HG03095 (cell line): ENCODE results near the gene VPS35L.

Experiments
- ATAC-seq: cut with Tn5 transposase; IDR thresholded peaks from one replicate; pipeline ENCODE4 v1.9.1; 2021; ENCODE audit warnings: moderate library complexity; ENCODE audit not compliant: unreplicated experiment

VPS35L gene

DNA sequence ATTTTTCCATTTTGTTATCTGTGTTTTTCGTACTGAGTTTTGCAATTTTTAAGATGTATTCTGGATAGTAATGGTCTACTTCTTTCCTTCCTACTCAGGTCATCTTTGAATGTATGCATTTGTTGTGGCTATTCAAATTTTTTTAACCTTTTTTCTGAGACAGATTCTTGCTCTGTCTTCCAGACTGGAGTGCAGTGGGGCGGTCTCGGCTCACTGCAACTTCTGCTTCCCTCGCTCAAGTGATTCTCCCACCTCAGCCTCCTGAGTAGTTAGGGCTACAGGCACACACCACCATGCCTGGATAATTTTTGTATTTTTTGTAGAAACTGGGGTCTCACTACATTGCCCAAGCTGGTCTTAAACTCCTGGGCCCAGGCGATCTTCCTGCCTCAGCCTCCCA lies 33.6 kb downstream of the VPS35L start:
- no peak for ATAC-seq

DNA sequence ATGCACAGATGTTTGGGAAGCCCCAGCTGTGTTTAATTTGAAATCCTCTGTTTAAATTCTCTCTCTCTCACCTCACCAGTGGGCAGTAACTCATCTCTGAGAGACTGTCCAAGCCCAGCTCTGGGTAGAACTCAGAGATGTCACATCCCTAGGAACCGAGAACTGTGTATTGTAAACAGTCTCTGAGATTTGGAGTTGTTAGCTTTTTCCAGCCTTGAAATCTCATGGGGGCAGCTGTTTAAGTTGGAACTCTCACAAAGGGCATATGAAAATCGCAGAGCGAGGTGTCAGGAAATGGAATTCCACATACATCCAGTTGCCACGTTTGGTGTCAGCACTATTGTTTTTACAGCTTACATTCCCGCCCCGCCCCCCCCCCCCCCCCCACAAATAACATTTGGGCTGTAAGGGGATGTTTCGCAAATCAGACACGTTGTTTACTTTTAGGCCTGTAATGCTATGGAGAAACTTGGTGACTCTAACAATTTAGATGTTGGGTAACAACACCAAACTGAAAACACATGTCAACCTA lies 34.3 kb downstream of the VPS35L start:
- no peak for ATAC-seq

DNA sequence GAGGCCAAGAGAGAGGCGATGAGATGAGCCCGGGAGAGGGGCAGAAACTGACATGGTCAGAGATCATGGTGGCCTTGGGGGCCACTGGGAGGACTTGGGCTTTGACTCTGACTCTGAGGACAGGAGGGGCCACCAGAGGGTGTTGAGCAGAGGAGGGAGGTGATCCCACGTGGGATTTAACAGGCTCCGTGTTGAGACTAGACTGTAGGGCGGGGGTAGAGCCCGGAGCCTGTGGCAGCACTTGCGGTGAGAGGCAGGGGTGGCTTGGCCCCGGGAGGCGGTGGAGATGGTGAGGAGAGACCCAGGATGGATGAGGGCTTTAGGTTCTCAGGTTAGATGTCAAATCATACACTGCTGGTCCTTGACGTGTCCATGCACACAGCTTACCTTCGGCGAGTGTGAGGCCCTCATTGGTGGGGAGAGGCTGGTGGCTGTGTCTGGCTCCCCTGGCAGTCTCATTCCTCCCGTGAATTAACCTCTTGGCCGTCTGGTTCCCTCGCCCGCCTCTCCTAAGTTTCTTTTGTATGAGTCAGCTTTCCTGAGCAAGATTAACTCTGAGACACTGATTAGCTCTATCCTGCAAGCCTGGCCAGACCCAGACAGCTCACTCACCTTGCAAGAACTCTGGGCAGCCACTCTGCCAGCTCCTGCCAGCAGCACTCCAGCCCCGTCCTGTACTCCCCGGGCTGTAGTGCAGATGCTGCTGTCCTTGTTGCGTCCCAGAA lies 39.7 kb downstream of the VPS35L start:
- ATAC-seq: no peak

DNA sequence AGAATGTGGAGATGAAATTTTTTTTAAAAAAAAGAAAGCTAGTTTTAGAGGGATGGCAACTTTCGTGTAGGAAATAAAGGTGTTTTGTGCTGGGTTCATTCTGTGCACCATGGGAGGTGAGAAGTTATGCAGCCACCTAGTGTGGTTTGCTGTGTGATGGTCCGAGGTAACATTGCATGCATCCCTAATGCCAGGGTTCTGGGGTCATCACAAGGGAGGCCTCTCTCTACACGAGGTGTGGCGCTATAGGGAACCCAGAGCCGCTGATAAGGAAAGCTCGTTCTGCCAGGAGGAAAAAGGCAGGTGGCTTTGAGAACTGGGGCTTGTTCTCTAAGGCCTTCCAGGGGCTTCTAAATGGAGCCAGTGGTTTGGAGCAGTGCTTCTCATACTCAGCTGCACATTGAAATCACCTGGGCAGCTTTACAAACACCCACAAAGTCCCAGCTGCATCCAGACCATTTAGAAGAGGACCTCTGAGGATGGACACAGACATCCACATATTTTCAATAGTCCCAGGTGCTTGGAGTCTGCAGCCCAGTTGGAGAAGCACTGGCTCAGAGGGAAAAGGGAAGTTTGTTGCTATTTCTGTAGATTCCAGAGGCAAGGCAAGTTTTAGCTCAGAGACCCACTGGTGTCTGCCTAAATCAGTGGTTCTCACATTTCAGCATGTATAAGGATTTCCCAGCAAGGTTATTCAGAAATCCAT lies 43.5 kb downstream of the VPS35L start:
- no peak for ATAC-seq

DNA sequence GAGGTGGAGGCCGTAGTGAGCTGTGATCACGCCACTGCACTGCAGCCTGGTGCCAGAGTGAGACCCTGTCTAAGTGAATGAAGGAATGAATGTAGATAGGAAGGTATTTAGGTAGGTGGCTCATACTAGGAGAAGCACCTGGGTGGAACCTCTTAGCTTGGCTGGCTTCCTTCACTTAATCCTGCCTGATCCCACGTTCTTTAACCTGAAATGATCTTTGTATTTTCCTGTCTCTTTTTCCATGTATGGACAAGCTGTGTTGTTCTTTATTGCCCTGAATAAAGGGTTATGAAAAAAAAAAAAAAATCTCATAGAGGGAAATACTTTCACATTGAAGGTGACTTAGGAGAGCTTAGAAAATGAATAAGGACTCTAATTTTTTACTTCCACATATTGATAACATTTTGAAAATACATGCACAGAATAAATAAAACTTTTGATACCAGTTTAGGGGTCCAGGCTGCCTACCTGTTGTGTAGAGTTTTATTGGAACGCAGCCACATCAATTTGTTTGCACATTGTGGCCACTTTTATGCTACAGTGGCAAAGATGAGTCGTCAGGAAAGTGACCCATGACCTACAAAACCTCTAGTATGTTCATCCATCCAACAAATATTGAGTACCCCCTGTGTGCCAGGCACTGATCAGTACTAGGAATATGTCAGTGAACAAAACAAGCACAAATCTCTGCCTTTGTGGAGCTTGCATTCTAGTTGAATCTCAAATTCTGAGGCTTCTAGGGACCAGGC lies 44.6 kb downstream of the VPS35L start:
- ATAC-seq: no peak

DNA sequence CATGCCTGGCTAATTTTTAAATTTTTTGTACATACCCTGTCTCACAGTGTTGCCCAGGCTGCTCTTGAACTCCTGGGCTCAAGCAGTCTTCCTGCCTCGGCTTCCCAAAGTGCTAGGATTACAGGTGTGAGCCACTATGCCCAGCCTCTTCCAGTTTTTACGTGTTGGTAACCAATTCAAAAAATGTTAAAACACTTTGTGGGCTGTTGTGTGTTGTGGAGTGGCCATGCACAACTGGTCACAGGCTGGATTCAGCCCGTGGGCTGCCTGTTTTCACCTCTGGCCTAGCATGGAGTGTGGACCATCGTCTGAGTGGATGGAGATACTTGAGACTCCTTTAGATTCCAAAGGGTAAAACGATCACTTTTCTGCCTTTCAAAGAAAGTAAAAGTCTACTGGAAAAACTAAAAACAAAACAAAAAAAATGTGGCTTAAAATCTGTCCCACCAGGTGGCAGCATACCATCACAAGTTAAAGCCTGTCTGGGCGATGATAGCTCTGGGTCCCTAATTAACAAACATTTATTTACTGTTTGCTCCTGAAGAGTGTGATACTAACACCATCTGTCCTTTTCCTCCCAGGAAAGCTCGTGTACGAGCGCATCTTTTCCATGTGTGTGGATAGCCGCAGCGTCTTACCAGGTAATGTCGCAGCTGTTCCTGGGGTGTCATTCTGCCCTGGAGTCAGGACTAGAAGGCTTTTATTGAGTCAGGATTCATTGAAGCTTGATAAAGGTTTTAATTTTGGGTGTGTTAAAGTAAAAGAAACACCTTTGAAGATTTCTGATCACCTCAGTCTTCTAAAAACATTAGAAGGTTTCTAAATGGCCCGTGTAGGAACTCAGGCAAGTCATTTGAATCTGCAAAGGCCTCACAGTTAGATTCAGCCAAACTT lies 45.8 kb downstream of the VPS35L start:
- ATAC-seq: no peak

DNA sequence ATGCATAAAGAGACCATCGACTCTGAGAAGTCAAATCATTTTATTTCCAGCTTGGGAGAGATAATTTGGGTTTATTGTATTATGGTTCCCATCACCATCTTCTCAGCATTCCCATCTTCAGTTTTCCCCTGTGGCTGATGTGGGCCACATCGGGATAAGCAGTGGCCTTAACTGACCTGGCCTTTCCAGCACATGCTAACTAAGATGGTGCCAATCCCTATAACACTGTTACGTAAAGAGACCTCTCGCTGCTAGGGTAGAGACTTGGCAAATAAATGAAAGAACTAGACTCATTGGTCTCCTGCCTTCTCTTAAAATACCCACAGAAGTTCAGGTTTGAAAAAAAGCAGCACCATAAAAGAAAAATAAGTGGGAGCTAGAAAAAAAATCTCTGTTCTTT lies 49.4 kb downstream of the VPS35L start:
- ATAC-seq: no peak

DNA sequence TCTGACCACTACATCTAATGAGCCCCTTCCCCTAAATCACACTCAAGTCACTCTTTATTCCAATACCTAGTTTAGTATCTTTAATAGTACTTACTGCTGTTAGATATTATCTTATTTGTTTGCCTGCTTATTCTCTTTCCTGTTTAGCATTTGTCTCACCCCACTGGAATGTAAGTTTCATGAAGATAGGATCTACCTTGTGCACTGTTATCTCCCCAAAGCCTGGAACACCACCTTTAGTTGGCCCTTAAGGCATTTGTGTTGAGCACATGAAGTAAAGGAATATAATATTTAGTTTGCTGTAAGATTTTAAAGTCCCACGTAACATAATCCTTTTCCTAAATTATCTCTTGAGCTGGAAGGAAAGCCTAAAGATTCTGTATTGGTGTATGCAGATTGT lies 50.2 kb downstream of the VPS35L start:
- no peak for ATAC-seq

DNA sequence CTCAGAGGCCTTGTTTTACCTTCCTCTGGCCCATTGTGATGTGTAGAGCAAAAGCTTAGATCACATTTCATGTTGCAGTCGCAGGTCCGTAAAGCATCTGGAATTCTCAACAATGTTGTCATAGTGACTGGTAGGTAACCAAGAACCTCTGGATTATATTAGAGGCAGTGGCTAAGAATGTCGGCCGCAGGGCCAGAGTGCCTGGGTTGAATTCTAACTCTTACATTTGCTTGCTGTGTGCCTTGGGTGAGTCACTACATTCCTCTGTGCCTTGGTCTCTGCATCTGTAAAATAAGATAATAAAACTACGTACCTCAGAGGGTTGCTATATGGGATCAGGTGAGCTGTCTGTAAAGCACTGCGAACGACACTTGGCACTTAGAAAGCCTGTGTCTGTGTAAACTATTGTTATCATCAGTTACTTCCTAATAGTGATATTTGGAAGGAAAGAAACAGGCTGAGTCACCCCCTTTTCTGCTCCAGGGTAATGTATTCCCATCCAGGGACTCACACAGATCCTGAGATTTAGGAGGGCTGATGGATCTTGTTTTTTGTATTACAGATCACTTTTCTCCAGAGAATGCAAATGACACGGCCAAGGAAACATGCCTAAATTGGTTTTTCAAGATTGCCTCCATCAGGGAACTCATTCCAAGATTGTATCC lies 52.2 kb downstream of the VPS35L start:
- ATAC-seq: no peak

DNA sequence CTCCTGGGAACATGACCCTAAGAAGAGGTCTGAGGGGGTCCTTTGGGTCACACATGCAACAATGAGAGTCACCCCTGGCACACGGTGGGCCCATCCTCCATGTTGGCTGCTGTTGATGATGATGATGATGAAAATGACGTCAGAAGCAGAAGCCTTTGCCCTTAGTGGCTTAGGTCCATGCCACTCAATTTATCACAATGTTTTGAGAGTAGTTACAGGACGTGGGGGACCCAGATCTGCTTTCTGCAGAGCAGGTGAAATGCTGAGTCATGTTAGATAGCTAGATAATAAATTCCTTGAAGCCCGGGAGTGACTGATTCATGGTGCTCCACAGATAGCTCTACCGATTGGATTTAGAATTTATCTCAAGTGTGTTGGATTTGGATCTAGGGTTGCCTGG lies 53.9 kb downstream of the VPS35L start:
- no peak for ATAC-seq

DNA sequence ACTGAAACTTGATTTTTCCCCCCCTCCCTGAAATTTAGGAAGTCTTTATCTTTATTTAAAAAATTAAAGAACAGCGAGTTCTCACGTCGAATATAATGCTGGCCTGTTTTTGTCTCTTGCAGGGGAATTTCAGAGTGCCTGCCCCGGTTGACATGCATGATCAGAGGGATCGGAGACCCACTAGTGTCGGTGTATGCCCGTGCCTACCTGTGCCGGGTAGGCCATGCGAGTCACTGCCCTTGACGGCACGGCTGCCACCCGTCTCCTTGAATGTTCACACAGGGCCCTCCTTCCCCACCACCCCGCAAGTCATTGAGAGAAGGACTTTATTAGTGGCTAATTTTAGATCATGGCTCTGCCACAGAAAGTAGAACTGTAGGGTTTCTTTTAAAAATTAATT lies 54.7 kb downstream of the VPS35L start:
- no peak for ATAC-seq

DNA sequence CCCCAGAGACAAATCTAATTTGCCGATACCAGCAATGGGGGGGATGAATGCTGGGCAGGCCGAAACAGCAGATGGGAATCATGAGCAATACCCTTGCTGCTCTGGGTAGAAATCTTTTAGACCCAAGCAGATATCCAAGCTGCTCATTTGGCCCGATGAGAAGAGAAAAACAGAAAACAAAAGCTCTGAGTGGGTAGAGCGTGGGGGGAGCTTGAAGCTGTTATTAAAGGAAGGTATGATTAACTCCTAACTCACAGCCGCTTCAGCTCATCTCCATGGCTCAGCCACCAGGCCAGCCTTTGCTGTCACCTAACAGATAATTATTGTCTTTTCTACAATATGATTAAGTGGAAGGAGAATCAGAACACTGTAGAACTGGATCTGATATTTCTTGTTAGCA lies 58.3 kb downstream of the VPS35L start:
- ATAC-seq: no peak

DNA sequence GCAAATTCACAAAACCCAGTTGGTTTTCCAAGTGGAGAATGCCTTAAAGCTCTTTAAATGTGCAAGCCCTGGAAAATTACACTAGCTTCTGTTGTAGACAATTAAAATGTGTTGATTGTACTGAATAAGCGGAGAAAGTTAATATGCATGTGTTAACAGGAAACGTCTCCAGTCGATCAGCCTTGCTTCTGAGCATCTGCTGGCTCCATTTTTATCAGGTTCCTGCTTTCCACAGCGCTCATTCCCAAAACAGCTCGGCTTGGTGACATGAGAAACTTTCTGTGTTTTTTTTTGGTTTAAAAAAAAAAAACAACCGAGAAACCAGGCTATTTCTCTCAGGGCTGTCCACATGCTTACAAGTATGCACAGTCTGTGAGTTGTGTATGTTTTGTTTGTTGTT lies 60.7 kb downstream of the VPS35L start:
- no peak for ATAC-seq

DNA sequence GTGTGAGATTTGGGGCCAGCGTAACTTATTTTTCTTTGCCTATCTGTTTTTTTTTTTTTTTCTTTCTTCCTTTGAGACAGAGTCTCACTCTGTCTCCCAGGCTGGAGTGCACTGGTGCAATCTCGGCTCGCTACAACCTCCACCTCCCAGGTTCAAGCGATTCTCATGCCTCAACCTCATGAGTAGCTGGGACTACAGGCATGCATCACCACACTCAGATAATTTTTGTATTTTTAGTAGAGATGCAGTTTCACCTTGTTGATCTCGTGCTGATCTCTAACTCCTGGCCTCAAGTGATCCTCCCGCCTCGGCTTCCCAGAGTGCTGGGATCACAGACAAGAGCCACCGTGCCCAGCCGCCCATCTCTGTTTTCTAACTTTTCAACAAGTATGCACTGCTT lies 63.4 kb downstream of the VPS35L start:
- no peak for ATAC-seq

DNA sequence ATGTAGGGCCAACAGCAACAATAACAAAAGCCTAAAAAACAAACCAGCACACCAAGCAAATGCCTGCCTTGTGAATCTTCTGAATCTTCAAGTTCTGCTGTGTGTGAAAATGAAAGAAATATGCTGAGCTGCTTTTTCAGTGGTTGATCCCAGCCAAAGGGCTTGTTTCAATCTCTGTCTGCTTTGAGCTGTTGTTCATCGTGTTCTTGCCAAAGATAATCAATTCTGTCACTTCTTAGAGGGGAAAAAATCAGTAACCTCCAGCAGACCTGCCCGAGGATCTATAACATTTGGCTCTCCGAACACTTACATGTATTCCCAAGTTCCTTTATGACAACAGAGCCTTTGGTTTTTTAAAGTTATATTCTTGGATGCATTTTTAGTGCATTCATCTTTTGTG lies 65.9 kb downstream of the VPS35L start:
- no peak for ATAC-seq

DNA sequence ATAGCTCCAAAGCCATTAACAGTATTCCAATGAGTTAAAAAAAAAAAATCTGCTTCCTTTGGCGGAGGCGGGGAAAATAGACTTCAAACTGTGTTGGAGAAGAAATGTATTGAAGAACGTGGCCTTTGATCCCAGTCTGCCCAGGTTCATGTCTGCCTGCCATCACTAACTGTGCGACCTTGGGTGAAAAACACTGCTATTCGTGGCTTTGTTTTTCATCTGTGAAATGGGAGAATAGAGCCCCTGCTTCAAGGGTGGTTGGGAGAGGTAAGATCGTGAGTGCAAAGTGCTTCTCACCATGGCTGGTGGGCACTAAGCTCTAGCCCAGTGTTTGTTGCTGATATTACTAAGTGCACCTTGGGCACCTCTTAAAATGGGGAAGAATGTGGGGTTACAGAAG lies 69.5 kb downstream of the VPS35L start:
- ATAC-seq: no peak

DNA sequence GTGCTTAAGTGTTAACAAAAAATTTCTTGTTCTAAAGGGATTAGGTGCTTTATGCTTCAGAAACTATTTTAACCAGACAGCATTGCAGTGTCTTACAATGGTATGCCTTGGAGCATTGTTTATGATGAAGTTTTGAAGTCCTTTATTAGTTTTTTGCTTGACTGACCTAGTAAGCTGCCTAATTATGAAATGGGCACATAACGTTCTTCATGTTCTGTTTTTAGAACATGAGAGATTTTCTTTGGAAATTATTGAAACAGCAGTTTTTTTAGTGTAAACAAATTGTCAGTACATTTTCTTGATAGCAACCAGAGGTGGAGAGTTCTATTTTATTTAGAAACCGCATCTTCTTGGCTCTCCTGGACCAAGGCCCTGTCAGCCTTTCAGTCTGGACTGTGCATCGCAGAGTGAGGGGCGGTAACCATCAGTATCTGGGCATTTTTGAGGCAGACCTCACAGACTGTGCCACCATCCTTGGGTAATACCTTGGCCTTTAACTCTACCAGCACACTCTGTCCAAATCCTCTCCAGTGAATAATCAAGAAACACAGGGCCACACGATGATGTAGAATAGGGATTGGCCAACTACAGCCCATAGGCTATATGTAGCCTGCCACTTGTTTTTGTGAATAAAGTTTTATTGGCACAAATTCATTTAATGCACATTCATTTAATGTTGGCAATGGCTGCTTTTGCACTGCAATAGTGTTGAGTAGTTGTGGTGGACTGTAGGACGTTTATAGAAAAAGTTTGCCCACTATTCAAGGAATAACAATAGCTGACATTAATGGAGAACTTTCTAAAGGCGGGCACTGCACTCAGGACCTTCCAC lies 81.1 kb downstream of the VPS35L start:
- no peak for ATAC-seq

DNA sequence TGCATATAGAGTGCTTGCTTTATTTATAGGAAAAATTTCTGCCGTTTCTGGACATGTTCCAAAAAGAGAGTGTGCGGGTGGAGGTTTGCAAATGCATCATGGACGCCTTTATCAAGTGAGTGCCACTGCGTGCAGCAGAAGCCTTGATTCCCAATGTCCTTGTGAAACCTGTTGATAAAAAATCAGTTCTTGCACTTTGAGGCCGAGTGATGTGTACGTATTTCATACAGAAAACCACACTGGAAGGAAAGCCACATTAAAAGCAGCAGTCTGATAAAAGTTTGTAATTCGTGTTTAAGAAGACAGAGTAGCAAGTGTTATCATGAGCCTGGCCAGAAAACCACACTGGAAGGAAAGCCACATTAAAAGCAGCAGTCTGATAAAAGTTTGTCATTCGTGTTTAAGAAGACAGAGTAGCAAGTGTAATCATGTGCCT lies 84.5 kb downstream of the VPS35L start:
- ATAC-seq: no peak

DNA sequence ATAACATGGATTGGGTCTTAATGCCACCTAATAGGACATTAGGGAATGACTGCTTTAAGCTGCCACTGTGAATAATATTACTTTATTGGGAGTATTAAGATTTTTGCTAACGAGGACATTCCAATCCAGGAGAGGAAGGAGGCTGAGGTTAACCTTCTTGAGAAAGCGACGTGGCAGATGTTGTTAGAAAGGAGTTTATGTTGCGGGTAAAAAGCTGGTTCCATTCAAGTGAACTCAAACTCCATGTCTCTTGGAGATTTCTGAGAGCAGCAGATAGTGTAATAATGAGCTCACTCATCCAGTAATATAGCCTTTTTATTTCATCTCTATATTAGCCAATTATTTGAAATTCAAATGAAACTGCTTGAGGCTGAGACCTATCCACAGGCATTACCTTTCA lies 87.0 kb downstream of the VPS35L start:
- ATAC-seq: no peak
